ENCODE results near the gene PEX13.
"Not testable (repeated sequence)": the region's sequence is repeated elsewhere in the genome, so short reads cannot be mapped to it uniquely, and the experiment has no call there.

PEX13 gene, protein sequence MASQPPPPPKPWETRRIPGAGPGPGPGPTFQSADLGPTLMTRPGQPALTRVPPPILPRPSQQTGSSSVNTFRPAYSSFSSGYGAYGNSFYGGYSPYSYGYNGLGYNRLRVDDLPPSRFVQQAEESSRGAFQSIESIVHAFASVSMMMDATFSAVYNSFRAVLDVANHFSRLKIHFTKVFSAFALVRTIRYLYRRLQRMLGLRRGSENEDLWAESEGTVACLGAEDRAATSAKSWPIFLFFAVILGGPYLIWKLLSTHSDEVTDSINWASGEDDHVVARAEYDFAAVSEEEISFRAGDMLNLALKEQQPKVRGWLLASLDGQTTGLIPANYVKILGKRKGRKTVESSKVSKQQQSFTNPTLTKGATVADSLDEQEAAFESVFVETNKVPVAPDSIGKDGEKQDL

DNA sequence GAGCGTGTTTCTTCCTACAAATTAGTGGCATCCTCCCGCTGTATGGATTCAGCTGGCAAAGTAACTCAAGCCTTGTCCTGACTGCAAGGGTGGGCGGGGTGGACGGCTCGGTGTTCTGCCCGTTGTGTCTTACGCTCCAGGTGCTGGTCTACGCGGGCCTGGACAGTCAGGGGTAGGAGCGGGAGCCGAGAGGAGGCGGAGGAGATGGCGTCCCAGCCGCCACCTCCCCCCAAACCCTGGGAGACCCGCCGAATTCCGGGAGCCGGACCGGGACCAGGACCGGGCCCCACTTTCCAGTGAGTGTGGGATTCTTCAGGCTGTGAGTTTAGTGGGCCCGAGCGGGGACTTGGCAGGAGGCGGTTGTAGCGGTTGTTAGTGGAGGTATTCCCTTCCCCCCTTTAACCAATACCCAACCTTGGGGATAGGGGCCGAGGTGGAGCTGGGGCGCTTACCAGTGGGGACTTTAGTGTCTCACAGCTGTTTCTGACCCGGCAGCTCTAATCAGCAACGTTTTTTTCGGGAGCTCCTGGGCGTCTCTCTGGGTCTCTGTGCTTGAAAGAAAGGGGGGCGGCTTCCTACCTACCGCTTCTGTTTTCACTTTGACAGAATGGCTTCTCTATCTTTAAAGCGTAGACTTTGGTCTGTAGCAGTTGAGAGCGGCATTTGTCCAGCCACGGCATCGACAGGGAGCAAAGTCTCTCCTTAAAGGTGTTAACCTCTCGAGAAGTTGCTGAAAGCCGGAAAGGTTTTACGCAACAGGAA lies at the start of gene PEX13, which contains the start of gene PUS10:
PEX13 (plus strand) TSS at position 165 of the 762 bp plus-strand sequence; CDS start at position 205, 40 bp downstream.
PUS10 (minus strand) TSS at position 700 of the 762 bp plus-strand sequence. CDS start 6,365 bp downstream, outside the sequence.
- in situ Hi-C loops (cut with MboI; ENCODE audit: low sequenced_read_pairs) = no loop called here

DNA sequence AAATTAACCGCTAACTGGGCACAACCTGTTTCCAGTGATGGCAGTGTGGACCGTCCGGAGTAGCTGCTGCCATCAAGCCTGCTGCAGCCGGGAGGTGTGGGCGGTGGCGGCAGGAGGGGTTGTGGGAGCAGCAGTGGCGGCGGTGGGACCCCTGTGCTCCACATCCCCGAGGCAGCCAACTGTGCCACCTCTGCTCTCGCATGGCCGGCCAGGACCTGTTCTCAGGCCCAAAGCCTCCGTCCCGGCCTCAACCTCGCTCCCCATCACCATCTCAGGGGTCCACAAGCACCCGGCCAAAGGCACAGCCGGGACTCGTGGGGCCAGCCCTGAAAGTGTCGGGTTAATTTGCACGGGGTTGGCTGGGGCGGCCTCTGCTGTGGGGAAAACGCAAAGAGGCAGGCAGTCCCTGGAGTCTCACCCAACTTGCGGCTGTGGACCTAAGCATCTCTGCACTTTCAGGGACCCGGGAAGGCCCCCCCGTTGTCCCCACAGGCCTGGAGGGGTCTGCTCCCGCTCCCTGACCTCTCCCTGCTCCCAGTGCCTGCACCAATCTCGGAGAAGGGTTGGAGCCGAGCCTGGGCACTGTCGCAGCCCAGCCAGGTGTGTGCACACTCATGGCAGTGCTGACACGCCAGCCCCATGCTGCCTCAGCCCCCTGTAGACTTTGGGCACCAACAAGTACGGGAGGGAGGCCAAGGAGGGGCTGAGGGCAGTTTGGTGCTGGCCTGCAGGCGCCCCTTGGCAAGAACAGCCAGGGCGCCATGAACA lies 44.4 kb upstream of the PEX13 start:
- in situ Hi-C loops (cut with MboI; ENCODE audit: low sequenced_read_pairs) = no loop called here

DNA sequence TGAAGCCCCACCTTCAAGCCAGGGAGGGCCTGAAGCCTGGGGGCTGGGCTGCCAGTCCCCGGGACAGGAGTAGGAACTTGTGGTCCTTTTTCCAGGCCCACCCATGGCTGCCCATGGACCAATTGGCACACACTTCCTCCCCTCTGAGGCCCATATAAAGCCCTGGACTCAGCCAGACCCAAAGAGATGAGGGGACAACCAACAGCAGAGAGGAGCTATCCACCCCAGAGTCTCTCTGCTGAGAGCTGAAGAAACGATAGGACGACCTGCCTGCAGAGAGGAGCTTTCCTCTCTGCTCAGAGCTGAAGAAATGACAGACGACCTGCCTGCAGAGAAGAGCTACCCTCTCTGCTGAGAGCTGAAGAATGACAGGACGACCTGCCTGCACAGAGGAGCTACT lies 43.8 kb upstream of the PEX13 start:
- in situ Hi-C loops (cut with MboI; ENCODE audit: low sequenced_read_pairs) = no loop called here

DNA sequence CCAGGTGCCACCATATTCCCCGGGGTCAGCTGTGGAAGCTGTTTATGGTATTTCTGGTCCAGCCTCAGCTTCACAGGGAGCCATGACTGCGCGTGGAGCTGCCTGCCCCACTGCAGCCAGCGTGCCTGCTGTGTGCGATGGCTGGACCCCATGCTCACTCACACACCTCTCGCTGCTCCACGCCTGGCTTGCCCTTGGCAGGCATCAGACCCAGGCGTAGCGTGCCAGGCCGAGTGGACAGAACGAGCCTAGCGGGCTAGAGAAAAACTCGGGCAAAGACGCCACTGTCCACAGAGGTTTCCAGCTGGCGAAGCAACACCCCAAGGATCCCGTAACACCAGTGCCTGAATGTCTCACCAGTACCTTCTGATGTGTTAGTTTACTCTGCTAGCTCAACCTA lies 42.9 kb upstream of the PEX13 start:
- in situ Hi-C loops (cut with MboI; ENCODE audit: low sequenced_read_pairs) = no loop called here

DNA sequence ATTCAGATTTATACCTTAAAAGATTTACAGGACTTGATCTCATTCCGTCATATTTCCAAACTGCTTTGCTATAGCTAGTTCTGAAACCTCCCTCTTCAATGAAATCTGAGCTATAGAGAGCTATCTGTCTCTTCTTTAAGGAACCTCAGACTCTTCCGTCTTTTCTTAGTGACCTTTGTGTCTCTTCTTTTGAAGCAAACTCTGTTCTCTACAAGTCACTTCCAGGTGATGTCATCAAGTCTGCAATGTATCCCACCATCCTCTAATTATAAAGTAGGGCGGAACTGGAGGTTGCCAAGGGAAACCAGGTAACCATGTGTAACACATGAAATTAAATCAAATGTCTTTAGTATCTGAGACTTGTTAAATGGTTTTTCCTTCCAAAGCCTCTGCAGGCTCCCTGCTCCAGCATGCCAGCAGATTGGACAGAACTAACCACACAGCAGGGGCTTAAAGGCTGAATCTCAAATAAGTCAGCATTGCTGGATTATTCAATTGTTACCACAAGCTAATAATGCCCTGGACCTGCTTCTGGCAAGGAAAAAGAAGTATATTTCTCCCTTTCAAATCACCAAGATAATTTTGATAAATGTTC lies 41.2 kb upstream of the PEX13 start:
- in situ Hi-C loops (cut with MboI; ENCODE audit: low sequenced_read_pairs) = no loop called here

DNA sequence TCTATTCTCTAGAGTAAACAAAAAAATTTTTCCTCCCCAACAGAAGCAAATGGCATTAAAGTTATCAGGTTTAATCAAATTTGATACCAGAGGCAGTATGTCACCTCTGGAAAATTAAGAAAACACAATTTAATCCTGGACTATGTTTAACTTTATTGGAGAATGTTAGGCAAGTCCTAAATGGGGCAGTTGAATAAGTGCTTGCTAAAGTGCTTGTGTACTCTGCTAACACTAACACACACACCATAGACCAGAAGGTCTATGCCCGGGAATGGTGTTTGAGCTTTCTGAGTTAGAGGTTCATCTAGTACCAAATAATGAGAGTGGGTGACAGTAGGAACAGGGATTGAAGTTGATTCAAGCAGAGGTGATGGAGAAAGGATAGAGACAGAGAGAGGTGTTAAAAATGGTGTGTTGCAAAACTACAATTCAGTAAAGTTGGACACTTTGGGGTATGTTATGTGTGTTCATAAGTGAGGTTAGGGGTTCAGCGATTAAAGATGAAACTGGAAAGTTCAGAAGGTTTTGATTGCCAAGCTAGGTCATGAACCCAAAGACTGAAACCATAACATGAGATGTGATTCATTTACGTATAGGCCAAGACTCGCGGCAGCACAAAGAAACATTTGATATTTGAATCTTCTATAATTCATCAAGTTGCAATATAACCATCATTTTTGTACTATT lies 40.5 kb upstream of the PEX13 start:
- in situ Hi-C loops (cut with MboI; ENCODE audit: low sequenced_read_pairs) = no loop called here

DNA sequence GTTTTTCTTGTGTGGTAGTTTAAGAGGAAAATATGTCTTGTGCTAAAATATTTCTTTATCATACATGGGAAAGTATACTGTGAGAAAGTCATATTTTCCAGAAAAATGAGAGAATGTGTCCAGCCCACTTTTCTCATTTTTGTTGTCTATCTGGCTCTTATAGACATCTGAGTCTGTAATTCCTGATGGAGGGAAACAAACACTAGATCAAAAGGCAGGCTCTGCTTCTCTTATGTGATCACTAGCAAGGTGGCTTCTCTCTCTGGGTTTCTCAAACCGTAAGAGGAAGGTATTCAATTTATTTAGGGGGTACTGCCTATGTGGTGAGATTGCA lies 40.0 kb upstream of the PEX13 start:
- in situ Hi-C loops (cut with MboI; ENCODE audit: low sequenced_read_pairs) = no loop called here

DNA sequence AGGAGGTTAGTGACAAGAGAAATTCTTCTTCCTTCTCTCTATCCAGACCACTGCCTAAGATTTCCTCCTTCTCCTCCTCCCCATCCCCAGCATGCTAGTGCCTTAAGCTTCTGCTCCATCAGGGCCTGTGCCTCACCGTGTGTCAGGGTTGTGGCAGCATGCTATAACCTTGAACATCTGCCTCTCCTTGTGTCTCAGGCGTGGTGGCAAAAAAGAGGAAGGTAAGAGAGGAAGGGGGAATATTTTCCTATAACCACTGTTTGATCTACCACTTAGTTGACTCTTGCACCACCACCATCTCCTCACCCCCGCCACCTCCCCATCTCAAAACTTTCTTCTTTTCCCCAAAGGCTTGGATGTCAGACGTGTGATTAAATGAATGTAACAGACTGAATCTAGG lies 38.3 kb upstream of the PEX13 start:
- in situ Hi-C loops (cut with MboI; ENCODE audit: low sequenced_read_pairs) = no loop called here

DNA sequence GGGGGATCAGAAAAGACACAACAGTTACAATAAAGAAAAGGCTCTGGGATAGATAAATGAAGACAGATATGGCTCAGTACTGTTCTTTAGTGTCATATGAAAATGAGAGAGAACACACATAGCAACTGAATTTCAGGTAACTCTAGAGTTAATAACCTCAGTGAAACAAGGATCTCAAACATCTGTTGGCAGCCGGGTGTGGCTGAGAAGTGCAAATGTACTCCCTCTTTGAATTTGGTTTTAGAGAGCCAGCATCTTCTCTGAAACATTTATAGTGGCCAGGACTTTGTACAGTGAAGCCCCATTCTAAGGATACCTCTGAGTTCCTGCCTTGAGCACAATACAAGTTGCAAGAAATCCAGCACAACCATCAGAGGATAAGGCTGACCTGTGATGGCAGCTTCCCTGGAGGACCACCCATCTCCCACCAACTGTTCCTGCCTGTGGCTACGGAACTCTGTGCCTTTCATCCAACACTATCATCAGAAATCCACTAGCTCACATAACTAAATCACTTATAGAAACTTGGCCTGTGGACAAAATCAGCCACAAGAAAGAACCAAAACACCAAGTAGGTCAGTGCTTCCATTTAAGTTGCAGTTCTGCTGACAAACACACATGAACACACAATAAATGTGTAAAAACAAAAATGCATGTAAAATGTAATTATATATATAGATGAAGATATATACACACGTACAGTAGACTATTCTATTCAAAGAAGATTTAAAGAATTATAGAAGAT lies 37.3 kb upstream of the PEX13 start:
- in situ Hi-C loops (cut with MboI; ENCODE audit: low sequenced_read_pairs) = no loop called here

DNA sequence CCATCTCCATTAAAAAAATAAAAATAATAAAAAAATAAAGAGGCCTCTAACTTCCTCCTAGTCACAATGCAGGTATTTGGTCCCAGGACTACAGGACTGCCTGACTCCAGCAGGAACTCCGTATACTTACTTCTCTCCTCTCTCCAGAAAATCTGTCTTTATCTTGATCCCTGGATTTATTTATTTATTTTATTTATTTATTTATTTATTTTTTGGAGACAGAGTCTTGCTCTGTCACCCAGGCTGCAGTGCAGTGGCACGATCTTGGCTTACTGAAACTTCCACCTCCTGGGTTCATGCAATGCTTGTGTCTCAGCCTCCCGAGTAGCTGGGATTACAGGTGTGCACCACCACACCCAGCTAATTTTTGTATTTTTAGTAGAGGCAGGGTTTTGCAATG lies 35.5 kb upstream of the PEX13 start:
- in situ Hi-C loops (cut with MboI; ENCODE audit: low sequenced_read_pairs) = not testable (repeated sequence)

DNA sequence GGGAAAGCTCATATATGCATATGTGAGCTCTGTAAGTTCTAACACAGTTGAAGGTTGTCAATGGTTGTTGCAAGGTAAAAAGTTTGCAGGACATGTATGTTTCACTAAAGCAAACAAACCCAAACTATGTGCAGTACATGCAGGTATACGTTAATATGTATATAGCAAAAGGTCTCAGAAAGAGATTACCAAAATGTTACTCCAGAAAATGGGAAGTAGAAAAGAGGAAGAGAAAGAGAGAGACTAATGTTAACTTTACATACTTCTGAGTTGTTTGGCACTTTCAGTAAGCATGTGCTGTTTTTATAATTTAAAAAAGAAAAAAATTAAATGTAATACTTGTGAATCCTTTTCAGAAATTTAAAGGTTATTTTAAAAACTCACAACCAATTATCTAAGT lies 32.8 kb upstream of the PEX13 start:
- in situ Hi-C loops (cut with MboI; ENCODE audit: low sequenced_read_pairs) = no loop called here

DNA sequence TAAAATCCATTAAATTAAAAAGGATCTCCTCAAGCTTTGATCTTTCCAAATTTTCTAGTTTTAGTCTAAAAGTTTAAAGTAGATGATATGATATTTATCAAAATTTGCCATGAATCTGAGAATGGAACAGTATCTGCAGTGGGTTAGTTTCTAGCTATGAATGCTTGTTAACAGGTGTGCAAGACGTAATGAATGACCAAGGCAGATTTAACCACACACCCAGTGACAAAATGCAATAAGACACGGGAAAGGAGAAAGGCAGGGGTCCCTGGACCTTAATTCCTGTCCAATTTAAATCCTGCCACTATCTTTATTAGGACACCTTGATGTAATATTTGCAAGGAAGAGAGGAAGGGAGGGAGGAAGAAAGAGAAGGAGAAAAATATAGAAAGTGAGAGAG lies 30.5 kb upstream of the PEX13 start:
- in situ Hi-C loops (cut with MboI; ENCODE audit: low sequenced_read_pairs) = no loop called here

DNA sequence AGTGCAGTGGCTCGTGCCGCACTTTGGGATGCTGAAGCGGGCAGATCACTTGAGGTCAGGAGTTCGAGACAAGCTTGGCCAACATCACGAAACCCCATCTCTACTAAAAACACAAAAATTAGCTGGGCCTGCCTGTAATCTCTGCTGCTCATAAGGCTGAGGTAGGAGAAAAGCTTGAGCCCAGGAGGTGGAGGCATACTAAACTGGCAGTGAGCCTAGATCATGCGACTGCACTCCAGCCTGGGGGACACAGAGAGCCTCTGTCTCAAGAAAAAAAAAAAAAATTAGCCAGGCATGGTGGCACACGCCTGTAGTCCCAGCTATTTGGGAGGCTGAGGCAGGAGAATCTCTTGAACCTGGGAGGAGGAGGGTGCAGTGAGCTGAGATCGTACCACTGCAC lies 29.9 kb upstream of the PEX13 start:
- in situ Hi-C loops (cut with MboI; ENCODE audit: low sequenced_read_pairs) = not testable (repeated sequence)

DNA sequence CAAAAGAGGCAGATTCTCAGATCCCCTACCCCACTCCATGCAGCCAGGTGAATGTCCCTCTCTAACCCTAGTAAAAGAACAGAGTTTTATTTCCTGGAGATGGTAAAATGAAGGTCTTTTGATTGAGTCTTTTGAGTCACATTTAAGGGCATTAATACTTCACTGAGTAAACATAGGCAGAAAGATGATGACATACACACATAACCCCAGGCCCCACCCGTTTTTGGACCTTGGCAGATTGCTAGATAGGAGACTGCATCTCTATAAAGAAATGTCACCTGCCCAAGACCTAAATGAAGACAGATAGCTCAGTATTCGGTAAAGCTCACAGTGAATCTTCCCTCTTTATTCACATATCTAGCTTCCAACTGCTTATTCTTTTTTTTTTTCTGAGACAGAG lies 28.3 kb upstream of the PEX13 start:
- in situ Hi-C loops (cut with MboI; ENCODE audit: low sequenced_read_pairs) = no loop called here

DNA sequence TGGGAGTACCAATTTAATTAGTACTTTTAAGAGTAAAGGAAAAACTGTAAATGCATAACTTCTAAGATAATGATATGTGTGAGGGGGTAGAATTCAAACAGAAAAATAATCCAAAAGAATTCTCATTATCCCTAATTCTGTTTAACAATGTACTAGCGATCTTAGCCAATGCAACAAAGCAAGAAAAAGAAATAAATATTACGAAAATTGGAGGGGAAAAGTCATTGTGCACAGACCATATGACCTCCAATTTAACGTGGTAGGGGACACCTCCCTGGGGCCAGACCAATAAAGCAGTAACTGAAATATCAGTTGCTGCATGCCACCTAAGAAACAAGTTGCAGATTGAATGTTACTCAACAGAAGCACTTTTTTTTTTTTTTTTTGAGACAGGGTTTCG lies 25.9 kb upstream of the PEX13 start:
- in situ Hi-C loops (cut with MboI; ENCODE audit: low sequenced_read_pairs) = loop anchor here (10.0 kb wide), 1 partner anchor 187 kb away; no protein-coding TSS in a partner anchor

DNA sequence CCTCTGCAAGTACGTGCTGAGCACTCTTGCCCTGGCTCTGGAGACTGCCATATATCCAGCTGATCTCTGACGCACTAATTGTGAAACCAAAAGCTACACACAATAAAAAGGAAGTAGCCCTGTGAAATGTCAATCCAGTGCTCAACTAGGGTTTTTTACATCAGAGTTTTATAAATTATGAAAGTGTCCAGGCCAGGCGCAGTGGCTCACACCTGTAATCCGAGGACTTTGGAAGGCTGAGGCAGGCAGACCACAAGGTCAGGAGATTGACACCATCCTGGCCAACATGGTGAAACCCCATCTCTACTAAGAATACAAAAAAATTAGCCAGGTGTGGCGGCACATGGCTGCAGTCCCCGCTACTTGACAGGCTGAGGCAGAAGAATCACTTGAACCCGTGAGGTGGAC lies 24.5 kb upstream of the PEX13 start:
- in situ Hi-C loops (cut with MboI; ENCODE audit: low sequenced_read_pairs) = loop anchor here (10.0 kb wide), 1 partner anchor 188 kb away; no protein-coding TSS in a partner anchor

DNA sequence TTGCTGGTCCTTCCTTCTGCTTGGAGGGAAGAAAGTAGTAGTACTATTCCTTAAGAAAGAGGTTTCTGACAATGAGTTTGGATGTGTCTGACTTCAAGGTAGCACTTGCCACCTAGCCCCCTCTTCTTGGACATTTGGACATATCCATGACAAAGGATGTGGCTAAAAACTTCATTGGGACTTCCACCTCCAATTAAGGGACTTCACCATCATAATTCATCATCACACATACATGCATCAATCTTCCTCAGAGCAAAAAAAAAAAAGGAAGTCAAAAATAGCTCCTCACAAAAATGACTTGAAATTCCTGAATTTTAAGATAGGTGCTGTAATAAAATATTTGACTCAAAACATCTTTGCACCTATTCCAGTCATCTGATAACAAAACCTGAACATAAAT lies 23.4 kb upstream of the PEX13 start:
- in situ Hi-C loops (cut with MboI; ENCODE audit: low sequenced_read_pairs) = loop anchor here (10.0 kb wide), 1 partner anchor 189 kb away; no protein-coding TSS in a partner anchor

DNA sequence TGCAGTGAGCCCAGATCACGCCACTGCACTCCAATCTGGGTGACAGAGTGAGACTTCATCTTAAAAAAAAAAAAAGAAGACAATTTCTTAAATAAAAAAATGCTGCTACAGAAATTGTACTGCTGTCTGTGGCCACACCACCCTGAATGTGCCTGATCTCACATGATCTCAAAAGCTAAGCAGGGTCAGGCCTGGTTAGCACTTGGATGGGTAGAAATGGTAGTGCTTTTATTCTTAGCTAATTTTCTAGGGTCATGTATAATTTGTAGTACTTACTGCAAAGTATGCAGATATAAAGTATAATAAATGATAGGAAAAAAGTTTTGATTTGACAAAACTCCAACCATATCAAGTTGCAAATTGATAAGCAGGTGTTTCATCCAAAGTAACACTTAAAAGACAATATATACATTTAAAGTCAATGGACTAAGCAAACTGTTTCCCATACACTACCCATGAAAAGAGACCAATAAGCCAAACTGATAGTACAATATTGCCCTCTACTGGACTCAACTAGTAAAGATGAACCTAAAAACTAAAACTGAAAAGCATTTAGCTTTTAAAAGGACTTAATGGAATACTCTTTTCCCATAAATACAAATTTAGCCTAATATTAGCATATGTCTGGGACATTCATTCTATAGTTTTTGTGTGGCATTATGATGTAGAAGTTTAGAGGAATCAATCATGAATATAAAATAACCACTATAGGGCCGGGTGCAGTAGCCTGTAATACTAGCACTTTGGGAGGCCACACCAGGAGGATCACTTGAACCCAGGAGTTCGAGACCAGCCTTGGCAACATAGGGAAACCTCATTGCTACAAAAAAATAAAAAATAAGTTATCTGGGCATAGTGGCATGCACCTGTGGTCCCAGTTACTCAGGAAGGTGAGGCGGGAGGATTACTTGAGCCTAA lies 18.6 kb upstream of the PEX13 start:
- in situ Hi-C loops (cut with MboI; ENCODE audit: low sequenced_read_pairs) = loop anchor here (10.0 kb wide), 1 partner anchor 194 kb away; no protein-coding TSS in a partner anchor

Data from HL-60/S4 (cell line).